Chondrocyte (in vitro differentiated cells): ENCODE measurements around the gene ETV7. TPM values are rescaled to one million over a fixed set of nuclear protein-coding genes. Genes with fewer than 3 reads are reported as not detected.

Source experiments
- DNase-seq: peaks from one replicate; pipeline ENCODE4 v3.0.0; 2021; ENCODE audit warnings: mixed read lengths, low spot score
- H3K27ac Mint-ChIP-seq: one replicate; pipeline ENCODE4 v1.8.0; 2021; ENCODE audit warnings: mild to moderate bottlenecking, moderate library complexity, mixed read lengths; ENCODE audit not compliant: unreplicated experiment
- H3K27me3 Mint-ChIP-seq: 2 replicates; pipeline ENCODE4 v1.8.0; 2021; ENCODE audit warnings: low read depth, mixed read lengths
- H3K36me3 Mint-ChIP-seq: 2 replicates; pipeline ENCODE4 v1.8.0; 2021; ENCODE audit warnings: low read depth, mixed read lengths
- H3K4me1 Mint-ChIP-seq: 2 replicates; pipeline ENCODE4 v1.8.0; 2021; ENCODE audit warnings: low read depth, mild to moderate bottlenecking, mixed read lengths
- H3K4me3 Mint-ChIP-seq: one replicate; pipeline ENCODE4 v1.8.0; 2021; ENCODE audit warnings: mild to moderate bottlenecking, moderate library complexity, mixed read lengths; ENCODE audit not compliant: unreplicated experiment
- H3K9me3 Mint-ChIP-seq: 2 replicates; pipeline ENCODE4 v1.8.0; 2021; ENCODE audit warnings: low read depth, mixed read lengths
- total RNA-seq: library from RNA; stranded (reverse); gene quantifications from 3 replicates; pipeline ENCODE4 v1.2.1, GENCODE V29; 2021
- TF ChIP-seq, protein P1 (sequence below): fragments of 200-600 bp; sonication (generic); IDR thresholded peaks from 2 replicates; pipeline ENCODE4 v1.5.0; 2021; ENCODE audit warnings: antibody characterized with exemption, mild to moderate bottlenecking, moderate library complexity

Gene ETV7
- total RNA-seq, 1 donor from 2014 or later, result not detected

DNA sequence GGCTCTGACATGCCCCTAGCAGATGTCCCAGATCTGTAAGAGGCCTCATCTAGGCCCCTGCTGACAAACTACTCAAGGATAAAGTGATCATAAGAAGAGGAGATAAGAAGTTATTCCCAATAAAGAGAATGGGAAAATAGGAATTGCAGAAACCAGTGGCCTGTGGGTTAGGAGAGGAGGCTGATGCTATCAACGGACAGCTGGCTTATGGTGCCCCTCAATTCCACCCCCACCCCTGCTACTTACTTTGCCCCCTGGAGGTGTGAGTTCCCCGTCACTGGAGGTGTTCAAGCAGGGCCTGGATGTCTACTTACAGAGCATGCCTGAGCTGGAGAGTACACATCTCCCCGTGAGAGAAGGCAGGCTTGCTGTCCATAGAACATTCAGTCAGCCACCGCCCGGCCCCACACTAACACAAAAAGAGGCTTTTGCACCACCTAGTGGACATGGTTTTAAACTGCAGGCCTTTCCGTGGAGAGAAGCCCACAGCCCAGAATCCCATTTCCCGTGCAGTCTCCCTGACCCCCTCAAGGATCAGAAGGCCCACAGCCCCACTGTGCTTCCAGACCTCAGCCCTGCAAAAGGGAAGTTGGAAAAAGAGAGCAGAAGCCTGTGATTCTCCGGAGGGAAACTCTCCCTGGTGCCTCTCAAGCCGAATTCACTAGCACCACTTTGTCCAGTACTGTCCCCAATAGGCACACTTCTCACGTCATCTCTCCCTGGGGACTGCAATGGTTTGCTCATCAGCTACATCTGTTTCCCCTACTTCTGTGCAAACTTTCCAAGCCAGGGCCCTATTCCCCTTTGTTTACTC lies 27.0 kb downstream of the ETV7 start:
- H3K9me3 Mint-ChIP-seq, result no peaks in the 10 kb centered on the region

GRCh38 chr6:36358226-36358915 lies 29.1 kb downstream of the ETV7 start:
- no peaks in the 10 kb centered on the region for H3K9me3 Mint-ChIP-seq
- H3K4me1 Mint-ChIP-seq, result peaks cover 19% of the 10 kb centered on the region
- H3K4me3 Mint-ChIP-seq, result no peak overlapping the region
- peaks cover 3% of the 10 kb centered on the region for H3K27me3 Mint-ChIP-seq
- no peaks in the 10 kb centered on the region for H3K36me3 Mint-ChIP-seq
- H3K27ac Mint-ChIP-seq, result peak overlapping the region; percentile 58
- peak; percentile 24 for DNase-seq
- TF ChIP-seq, protein P1, sequence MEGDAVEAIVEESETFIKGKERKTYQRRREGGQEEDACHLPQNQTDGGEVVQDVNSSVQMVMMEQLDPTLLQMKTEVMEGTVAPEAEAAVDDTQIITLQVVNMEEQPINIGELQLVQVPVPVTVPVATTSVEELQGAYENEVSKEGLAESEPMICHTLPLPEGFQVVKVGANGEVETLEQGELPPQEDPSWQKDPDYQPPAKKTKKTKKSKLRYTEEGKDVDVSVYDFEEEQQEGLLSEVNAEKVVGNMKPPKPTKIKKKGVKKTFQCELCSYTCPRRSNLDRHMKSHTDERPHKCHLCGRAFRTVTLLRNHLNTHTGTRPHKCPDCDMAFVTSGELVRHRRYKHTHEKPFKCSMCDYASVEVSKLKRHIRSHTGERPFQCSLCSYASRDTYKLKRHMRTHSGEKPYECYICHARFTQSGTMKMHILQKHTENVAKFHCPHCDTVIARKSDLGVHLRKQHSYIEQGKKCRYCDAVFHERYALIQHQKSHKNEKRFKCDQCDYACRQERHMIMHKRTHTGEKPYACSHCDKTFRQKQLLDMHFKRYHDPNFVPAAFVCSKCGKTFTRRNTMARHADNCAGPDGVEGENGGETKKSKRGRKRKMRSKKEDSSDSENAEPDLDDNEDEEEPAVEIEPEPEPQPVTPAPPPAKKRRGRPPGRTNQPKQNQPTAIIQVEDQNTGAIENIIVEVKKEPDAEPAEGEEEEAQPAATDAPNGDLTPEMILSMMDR, result no peak

More for the DNA sequence above, 27.0 kb downstream of the ETV7 start:
- Mint-ChIP-seq H3K4me1 (peaks cover 19% of the 10 kb centered on the region), H3K27ac (no peak overlapping the region), H3K27me3 (peaks cover 3% of the 10 kb centered on the region), H3K36me3 (no peaks in the 10 kb centered on the region), H3K4me3 (no peak overlapping the region)
- TF ChIP-seq, protein P1, result peak; percentile 88
- DNase-seq, result no peak

GRCh38 chr6:36357872-36358225 lies 29.6 kb downstream of the ETV7 start:
- peaks cover 3% of the 10 kb centered on the region for H3K27me3 Mint-ChIP-seq
- H3K9me3 Mint-ChIP-seq, result peaks cover 1% of the 10 kb centered on the region
- no peak overlapping the region for H3K27ac Mint-ChIP-seq
- peaks cover 19% of the 10 kb centered on the region for H3K4me1 Mint-ChIP-seq
- H3K36me3 Mint-ChIP-seq, result no peaks in the 10 kb centered on the region
- DNase-seq, result no peak
- TF ChIP-seq, protein P1, result no peak
- H3K4me3 Mint-ChIP-seq, result no peak overlapping the region

- H3K36me3 Mint-ChIP-seq, result no peaks in the 10 kb centered on the region
These were observed 31.6 kb downstream of the ETV7 start for GRCh38 chr6:36355819-36356218.

DNA sequence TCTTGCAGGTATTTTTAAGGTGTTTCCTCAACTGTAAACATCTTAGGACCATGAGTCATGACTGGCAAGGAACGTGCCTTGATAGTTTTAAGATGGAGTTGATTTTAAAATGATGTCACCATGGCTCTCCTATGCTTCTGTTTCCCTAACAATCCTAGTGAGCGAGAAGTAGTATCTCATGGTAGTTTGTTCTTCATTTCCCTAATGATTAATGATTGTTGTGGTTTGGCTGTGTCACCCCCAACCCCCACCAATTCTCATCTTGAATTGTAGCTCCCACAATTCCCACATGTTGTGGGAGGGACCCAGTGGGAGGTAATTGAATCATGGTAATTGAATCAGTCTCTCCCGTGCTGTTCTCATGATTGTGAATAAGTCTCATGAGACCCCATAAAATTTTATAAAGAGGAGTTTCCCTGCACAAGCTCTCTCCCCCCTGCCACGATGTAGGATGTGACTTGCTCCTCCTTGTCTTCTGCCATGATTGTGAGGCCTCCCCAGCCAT lies 34.0 kb downstream of the ETV7 start:
- no peak for DNase-seq
- peaks cover 22% of the 10 kb centered on the region for H3K4me1 Mint-ChIP-seq
- H3K27ac Mint-ChIP-seq, result no peak overlapping the region
- H3K36me3 Mint-ChIP-seq, result no peaks in the 10 kb centered on the region
- H3K27me3 Mint-ChIP-seq, result peaks cover 3% of the 10 kb centered on the region
- H3K4me3 Mint-ChIP-seq, result no peak overlapping the region
- TF ChIP-seq, protein P1, result no peak
- peaks cover 4% of the 10 kb centered on the region for H3K9me3 Mint-ChIP-seq

More at GRCh38 chr6:36355819-36356218, 31.6 kb downstream of the ETV7 start:
- Mint-ChIP-seq H3K4me3 (no peak overlapping the region), H3K9me3 (peaks cover 4% of the 10 kb centered on the region), H3K4me1 (peaks cover 28% of the 10 kb centered on the region), H3K27me3 (peaks cover 3% of the 10 kb centered on the region), H3K27ac (no peak overlapping the region)
- no peak for DNase-seq
- TF ChIP-seq, protein P1, result no peak
